Naive thymus-derived CD4-positive, alpha-beta T cell (primary cell): ENCODE data around the gene PIK3C3. TPM values are rescaled to one million over a fixed set of nuclear protein-coding genes. Genes with fewer than 3 reads are reported as not detected.

Source experiments
- ATAC-seq: fragments of 150-1000 bp; cut with Tn5 transposase; 2 replicates; pipeline ENCODE4 v1.10.0; 2021; ENCODE audit warnings: mild to moderate bottlenecking, moderate library complexity
- CTCF ChIA-PET: fragments of 350-600 bp; sonication (Branson Sonifier 250); formaldehyde crosslinking; loops from one replicate; lab custom pipeline; 2021; ENCODE audit warnings: antibody characterized with exemption; lab: Charles Lee
- POLR2A ChIA-PET: fragments of 350-600 bp; sonication (Branson Sonifier 250); formaldehyde crosslinking; loops from one replicate; lab custom pipeline; 2021; ENCODE audit warnings: antibody characterized with exemption, inconsistent platforms; lab: Charles Lee
- DNase-seq, 9 donors: peaks; one replicate each; pipeline versions ENCODE4 v3.0.0 to v3.0.0-alpha.2; 2020 to 2022; ENCODE audit warnings: mixed read lengths in 1 of 9
- H3K27ac ChIP-seq: one replicate; pipeline ENCODE4 v1.7.0; 2013; ENCODE audit warnings: mild to moderate bottlenecking, low read depth, low read length, moderate library complexity
- H3K27me3 ChIP-seq, 2 donors: one replicate each; pipeline ENCODE4 v1.7.0; 2013; ENCODE audit warnings: low read length in 2 of 2, mild to moderate bottlenecking in 2 of 2, moderate library complexity in 2 of 2; ENCODE audit not compliant: control insufficient read depth in 2 of 2, insufficient read depth in 2 of 2
- H3K36me3 ChIP-seq, 3 experiments: 1 replicate in 2 of 3; 2 replicates in 1 of 3; pipeline ENCODE4 v1.7.0; 2013; ENCODE audit warnings: low read length in 3 of 3, mild to moderate bottlenecking in 3 of 3, moderate library complexity in 1 of 3; ENCODE audit not compliant: insufficient read depth in 3 of 3, control insufficient read depth in 2 of 3
- H3K4me1 ChIP-seq, 2 donors: one replicate each; pipeline ENCODE4 v1.7.0; 2013; ENCODE audit warnings: low read length in 2 of 2, mild to moderate bottlenecking in 2 of 2, moderate library complexity in 1 of 2; ENCODE audit not compliant: control insufficient read depth in 2 of 2, insufficient read depth in 2 of 2
- H3K4me3 ChIP-seq: 2 replicates; pipeline ENCODE4 v1.7.0; 2013; ENCODE audit warnings: mild to moderate bottlenecking, low read length
- H3K9me3 ChIP-seq, 3 experiments: 1 replicate in 2 of 3; 2 replicates in 1 of 3; pipeline ENCODE4 v1.7.0; 2013; ENCODE audit warnings: low read length in 3 of 3; ENCODE audit not compliant: control insufficient read depth in 2 of 3
- H3K27ac Mint-ChIP-seq, 9 donors: one replicate each; pipeline ENCODE4 v1.8.0; 2020 to 2022; ENCODE audit warnings: mixed read lengths in 9 of 9, mild to moderate bottlenecking in 8 of 9, moderate library complexity in 5 of 9, inconsistent platforms in 2 of 9
- H3K27me3 Mint-ChIP-seq, 5 donors: one replicate each; pipeline ENCODE4 v1.8.0; 2021 to 2022; ENCODE audit warnings: mixed read lengths in 5 of 5, mild to moderate bottlenecking in 1 of 5
- H3K36me3 Mint-ChIP-seq, 5 donors: one replicate each; pipeline ENCODE4 v1.8.0; 2020 to 2022; ENCODE audit warnings: mixed read lengths in 5 of 5, mild to moderate bottlenecking in 3 of 5, inconsistent platforms in 1 of 5
- H3K4me1 Mint-ChIP-seq, 7 donors: one replicate each; pipeline ENCODE4 v1.8.0; 2020 to 2022; ENCODE audit warnings: mixed read lengths in 7 of 7, mild to moderate bottlenecking in 3 of 7, inconsistent platforms in 1 of 7
- H3K4me3 Mint-ChIP-seq, 10 donors: one replicate each; pipeline ENCODE4 v1.8.0; 2020 to 2022; ENCODE audit warnings: mild to moderate bottlenecking in 10 of 10, mixed read lengths in 10 of 10, moderate library complexity in 6 of 10, inconsistent platforms in 2 of 10
- H3K9me3 Mint-ChIP-seq, 11 donors: one replicate each; pipeline ENCODE4 v1.8.0; 2020 to 2022; ENCODE audit warnings: mixed read lengths in 11 of 11, mild to moderate bottlenecking in 4 of 11, inconsistent platforms in 1 of 11, moderate library complexity in 1 of 11
- intact Hi-C, 2 donors: fragments of 100-400 bp; cut with micrococcal nuclease; formaldehyde crosslinking; loops; one replicate each; pipeline ENCODE4 v1.15.1; 2023
- polyA plus RNA-seq, 2 donors: library from polyadenylated mRNA; unstranded; fragments of 300-500 nt; fragmentation: Illumina TruSeq; gene quantifications; one replicate each; pipeline ENCODE4 v1.2.3, GENCODE V29; 2021
- total RNA-seq, 6 experiments: library from RNA in 5 of 6; stranded (reverse) in 5 of 6; gene quantifications; 1 replicate in 5 of 6; 2 replicates in 1 of 6; pipeline ENCODE4 v1.2.3 and lab custom pipeline; 2021 to 2026

The PIK3C3 gene
- total and polyA plus RNA-seq, 7 experiments from 2014 or later: 30.6 to 76.9 (median 58.6) TPM

DNA sequence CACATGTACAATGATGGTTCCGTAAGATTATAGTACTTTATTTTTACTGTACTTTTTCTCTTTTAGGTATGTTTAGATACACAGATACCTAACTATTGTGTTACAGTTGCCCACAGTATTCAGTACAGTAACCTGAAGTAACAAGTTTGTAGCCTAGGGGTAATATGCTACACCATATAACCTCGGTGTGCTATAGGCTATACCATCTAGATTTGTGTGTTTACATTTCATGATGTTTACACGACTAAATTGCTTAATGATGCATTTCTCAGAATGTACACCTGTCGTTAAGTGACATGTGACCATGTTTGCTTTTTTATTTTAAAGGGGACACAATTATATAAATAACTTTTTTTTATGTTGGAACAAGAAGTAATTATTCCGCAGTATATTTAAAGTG is 34.5 kb downstream of the PIK3C3 start:
- H3K27ac Mint-ChIP-seq: no peak overlapping the region
- Histone ChIP-seq H3K27ac (no peak overlapping the region), H3K9me3 (no peaks in the 10 kb centered on the region), H3K27me3 (no peaks in the 10 kb centered on the region), H3K4me3 (no peak overlapping the region), H3K4me1 (no peaks in the 10 kb centered on the region), H3K36me3 (peaks cover 0 to 22% (median 3%) of the 10 kb centered on the region in 3 experiments)
- ATAC-seq (no peak), DNase-seq (no peak)
- H3K9me3 Mint-ChIP-seq: no peaks in the 10 kb centered on the region
- H3K36me3 Mint-ChIP-seq: peaks cover 4 to 40% (median 21%) of the 10 kb centered on the region in 5 donors
- H3K4me3 Mint-ChIP-seq: no peak overlapping the region
- CTCF ChIA-PET: no interaction called here
- POLR2A ChIA-PET: no interaction called here
- intact Hi-C loops: no loop called here
- no peaks in the 10 kb centered on the region for H3K27me3 Mint-ChIP-seq
- H3K4me1 Mint-ChIP-seq: peaks cover 0 to 8% (median 0%) of the 10 kb centered on the region in 7 donors

- no peaks in the 10 kb centered on the region for H3K9me3 Mint-ChIP-seq
- H3K36me3 ChIP-seq: peaks cover 0 to 26% (median 8%) of the 10 kb centered on the region in 3 experiments
- intact Hi-C loops: no loop called here
- peaks cover 0 to 3% (median 0%) of the 10 kb centered on the region in 7 donors for H3K4me1 Mint-ChIP-seq
- no peak for ATAC-seq
- H3K36me3 Mint-ChIP-seq: peaks cover 7 to 40% (median 27%) of the 10 kb centered on the region in 5 donors
- ChIA-PET POLR2A (no interaction called here), CTCF (no interaction called here)
- H3K27me3 ChIP-seq: no peaks in the 10 kb centered on the region
- H3K4me3 Mint-ChIP-seq: no peak overlapping the region
- H3K27ac Mint-ChIP-seq: no peak overlapping the region
- no peak for DNase-seq
- H3K9me3 ChIP-seq: no peaks in the 10 kb centered on the region
- no peak overlapping the region for H3K4me3 ChIP-seq
- H3K27ac ChIP-seq: no peak overlapping the region
- H3K4me1 ChIP-seq: no peaks in the 10 kb centered on the region
- no peaks in the 10 kb centered on the region for H3K27me3 Mint-ChIP-seq
Observed at GRCh38 chr18:41992066-41992465, 37.0 kb downstream of the PIK3C3 start.

- ChIA-PET POLR2A (no interaction called here), CTCF (no interaction called here)
- Mint-ChIP-seq H3K27ac (no peak overlapping the region), H3K4me3 (no peak overlapping the region), H3K27me3 (no peaks in the 10 kb centered on the region), H3K4me1 (peaks cover 0 to 3% (median 0%) of the 10 kb centered on the region in 7 donors), H3K9me3 (no peaks in the 10 kb centered on the region), H3K36me3 (peaks cover 8 to 43% (median 31%) of the 10 kb centered on the region in 5 donors)
- Histone ChIP-seq H3K27ac (no peak overlapping the region), H3K9me3 (no peaks in the 10 kb centered on the region), H3K4me1 (no peaks in the 10 kb centered on the region), H3K4me3 (no peak overlapping the region), H3K27me3 (no peaks in the 10 kb centered on the region), H3K36me3 (peaks cover 0 to 32% (median 8%) of the 10 kb centered on the region in 3 experiments)
- no peak for ATAC-seq
- DNase-seq: no peak
- intact Hi-C loops: no loop called here
Observed at GRCh38 chr18:41992703-41993102, 37.7 kb downstream of the PIK3C3 start.

GRCh38 chr18:41993151-41993550 is 38.1 kb downstream of the PIK3C3 start:
- Mint-ChIP-seq H3K4me1 (peaks cover 0 to 3% (median 0%) of the 10 kb centered on the region in 7 donors), H3K36me3 (peaks cover 8 to 46% (median 34%) of the 10 kb centered on the region in 5 donors), H3K27ac (peak overlapping the region in 1 of 9 donors; percentile 26), H3K9me3 (no peaks in the 10 kb centered on the region), H3K27me3 (no peaks in the 10 kb centered on the region), H3K4me3 (no peak overlapping the region)
- Histone ChIP-seq H3K36me3 (peaks cover 0 to 33% (median 8%) of the 10 kb centered on the region in 3 experiments), H3K9me3 (no peaks in the 10 kb centered on the region), H3K27ac (no peak overlapping the region), H3K4me3 (no peak overlapping the region), H3K4me1 (no peaks in the 10 kb centered on the region), H3K27me3 (no peaks in the 10 kb centered on the region)
- ChIA-PET POLR2A (no interaction called here), CTCF (no interaction called here)
- intact Hi-C loops: no loop called here
- ATAC-seq (no peak), DNase-seq (no peak)

DNA sequence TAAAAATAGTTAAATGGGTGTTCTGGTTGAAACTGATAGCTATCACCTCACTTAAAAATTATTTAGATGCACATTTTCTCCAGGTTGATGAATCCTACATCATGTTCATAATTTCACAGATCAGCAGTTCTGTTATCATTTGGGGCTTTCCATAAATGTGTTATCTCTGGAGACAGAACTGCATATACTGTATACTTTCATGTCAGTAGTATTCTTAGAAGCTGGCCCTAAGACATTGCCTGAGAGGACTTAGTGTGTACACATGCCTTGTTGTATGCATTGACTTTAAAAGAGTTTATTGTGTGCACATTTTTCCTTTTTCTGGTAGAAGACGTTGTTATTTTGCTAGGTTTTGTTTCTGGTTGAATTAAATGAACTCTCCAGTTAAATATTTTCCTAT is 41.0 kb downstream of the PIK3C3 start:
- Histone ChIP-seq H3K9me3 (no peaks in the 10 kb centered on the region), H3K27ac (no peak overlapping the region), H3K4me3 (no peak overlapping the region), H3K36me3 (peaks cover 0 to 36% (median 8%) of the 10 kb centered on the region in 3 experiments), H3K27me3 (no peaks in the 10 kb centered on the region), H3K4me1 (no peaks in the 10 kb centered on the region)
- no peak for DNase-seq
- intact Hi-C loops: no loop called here
- H3K27me3 Mint-ChIP-seq: no peaks in the 10 kb centered on the region
- peaks cover 13 to 62% (median 49%) of the 10 kb centered on the region in 5 donors for H3K36me3 Mint-ChIP-seq
- no peak overlapping the region for H3K4me3 Mint-ChIP-seq
- no peak overlapping the region for H3K27ac Mint-ChIP-seq
- ChIA-PET CTCF (no interaction called here), POLR2A (no interaction called here)
- H3K9me3 Mint-ChIP-seq: no peaks in the 10 kb centered on the region
- no peak for ATAC-seq
- peaks cover 0 to 3% (median 0%) of the 10 kb centered on the region in 7 donors for H3K4me1 Mint-ChIP-seq

- Mint-ChIP-seq H3K27me3 (no peaks in the 10 kb centered on the region), H3K9me3 (peaks cover 0 to 1% (median 0%) of the 10 kb centered on the region in 11 donors), H3K4me3 (no peak overlapping the region), H3K36me3 (peaks cover 39 to 77% (median 73%) of the 10 kb centered on the region in 5 donors), H3K4me1 (peaks cover 0 to 8% (median 3%) of the 10 kb centered on the region in 7 donors), H3K27ac (no peak overlapping the region)
- no peaks in the 10 kb centered on the region for H3K27me3 ChIP-seq
- no peak overlapping the region for H3K4me3 ChIP-seq
- ChIA-PET CTCF (no interaction called here), POLR2A (no interaction called here)
- H3K36me3 ChIP-seq: peaks cover 3 to 51% (median 14%) of the 10 kb centered on the region in 3 experiments
- intact Hi-C loops: no loop called here
- ATAC-seq: no peak
- H3K4me1 ChIP-seq: no peaks in the 10 kb centered on the region
- H3K9me3 ChIP-seq: no peaks in the 10 kb centered on the region
- H3K27ac ChIP-seq: no peak overlapping the region
- DNase-seq: no peak
Observed at GRCh38 chr18:41999751-42000150, 44.7 kb downstream of the PIK3C3 start.

GRCh38 chr18:42001801-42002200 is 46.8 kb downstream of the PIK3C3 start:
- Mint-ChIP-seq H3K27me3 (no peaks in the 10 kb centered on the region), H3K27ac (peak overlapping the region in 1 of 9 donors; percentile 19), H3K36me3 (peaks cover 40 to 78% (median 71%) of the 10 kb centered on the region in 5 donors), H3K4me3 (no peak overlapping the region), H3K4me1 (peaks cover 2 to 12% (median 5%) of the 10 kb centered on the region in 7 donors), H3K9me3 (peaks cover 0 to 1% (median 0%) of the 10 kb centered on the region in 11 donors)
- ChIA-PET POLR2A (no interaction called here), CTCF (no interaction called here)
- DNase-seq (no peak), ATAC-seq (no peak)
- Histone ChIP-seq H3K4me3 (no peak overlapping the region), H3K9me3 (no peaks in the 10 kb centered on the region), H3K4me1 (no peaks in the 10 kb centered on the region), H3K36me3 (peaks cover 3 to 52% (median 10%) of the 10 kb centered on the region in 3 experiments), H3K27me3 (no peaks in the 10 kb centered on the region), H3K27ac (no peak overlapping the region)
- intact Hi-C loops: no loop called here
